Calu3 (cell line): ENCODE measurements around the gene PKD2L1. TPM values are rescaled to one million over a fixed set of nuclear protein-coding genes. Genes with fewer than 3 reads are reported as not detected.

ENCODE experiments used
- BruUV-seq: library from RNA; stranded (reverse); fragments of 400-500 nt; replicated peaks from 2 replicates; lab custom pipeline; 2021; lab: Mats Ljungman, UMichigan
- CTCF ChIA-PET: fragments of 300-600 bp; sonication (Branson Sonifier 250); formaldehyde crosslinking; loops from one replicate; lab custom pipeline; 2022; ENCODE audit warnings: antibody characterized with exemption; lab: Charles Lee
- DNase-seq: peaks from one replicate; pipeline ENCODE4 v3.0.0; 2022
- H3K27ac Mint-ChIP-seq: one replicate; pipeline ENCODE4 v1.8.0; 2022; ENCODE audit warnings: mixed read lengths; ENCODE audit not compliant: unreplicated experiment
- H3K27me3 Mint-ChIP-seq: one replicate; pipeline ENCODE4 v1.8.0; 2022; ENCODE audit warnings: mixed read lengths; ENCODE audit not compliant: unreplicated experiment
- H3K36me3 Mint-ChIP-seq: one replicate; pipeline ENCODE4 v1.8.0; 2022; ENCODE audit warnings: mild to moderate bottlenecking, moderate library complexity, mixed read lengths; ENCODE audit not compliant: insufficient read depth, unreplicated experiment
- H3K4me1 Mint-ChIP-seq: one replicate; pipeline ENCODE4 v1.8.0; 2022; ENCODE audit warnings: mild to moderate bottlenecking, low read depth, mixed read lengths; ENCODE audit not compliant: unreplicated experiment
- H3K4me3 Mint-ChIP-seq: one replicate; pipeline ENCODE4 v1.8.0; 2022; ENCODE audit warnings: mild to moderate bottlenecking, low read depth, moderate library complexity, mixed read lengths; ENCODE audit not compliant: unreplicated experiment
- H3K9me3 Mint-ChIP-seq: one replicate; pipeline ENCODE4 v1.8.0; 2022; ENCODE audit warnings: low read depth, mixed read lengths; ENCODE audit not compliant: unreplicated experiment
- intact Hi-C: fragments of 100-400 bp; cut with micrococcal nuclease; formaldehyde crosslinking; loops from one replicate; pipeline ENCODE4 v1.10.0; 2022; ENCODE audit not compliant: unreplicated experiment
- total RNA-seq: library from RNA; stranded (reverse); gene quantifications from 2 replicates; pipeline ENCODE4 v1.2.3, GENCODE V29; 2022
- TF ChIP-seq, protein P1 (sequence below): fragments of 200-600 bp; IDR thresholded peaks from one replicate; pipeline ENCODE4 v1.8.0; 2022; ENCODE audit warnings: antibody characterized with exemption; ENCODE audit not compliant: unreplicated experiment

PKD2L1 gene
- total RNA-seq, 1 experiment from 2014 or later = not detected

DNA sequence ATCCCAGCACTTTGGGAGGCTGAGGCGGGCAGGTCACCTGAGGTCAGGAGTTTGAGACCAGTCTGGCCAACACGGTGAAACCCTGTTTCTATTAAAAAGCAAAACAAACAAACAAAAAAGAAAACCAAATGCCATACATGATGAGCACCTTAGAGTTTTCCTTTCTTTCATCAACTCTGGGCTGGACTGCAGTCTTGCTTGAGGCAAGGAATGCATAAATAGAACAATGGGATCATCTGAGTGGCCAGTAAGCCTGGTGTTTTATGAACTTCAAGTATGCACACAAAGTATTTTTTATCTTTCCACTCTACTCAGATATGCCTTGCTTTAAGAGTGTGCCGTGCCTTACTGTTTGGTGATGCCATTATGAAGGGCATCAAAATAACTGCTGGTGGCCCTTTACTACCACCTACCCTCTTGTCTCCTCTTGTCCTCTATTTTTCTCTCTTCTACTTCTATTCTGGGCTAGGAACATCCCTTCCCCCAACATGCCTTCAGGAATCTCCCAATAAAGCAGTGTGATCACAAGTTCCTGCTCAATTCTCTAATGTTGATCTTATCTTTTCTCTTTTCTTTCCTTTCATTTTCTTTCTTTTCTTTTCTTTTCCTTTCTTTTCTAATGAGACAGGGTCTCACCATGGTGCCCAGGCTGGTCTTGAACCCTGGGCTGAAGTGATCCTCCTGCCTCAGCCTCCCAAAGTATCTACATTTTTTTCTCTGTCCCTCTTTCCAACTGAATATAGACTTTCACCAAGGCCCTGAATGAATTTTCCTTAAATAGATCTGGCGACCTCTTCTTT lies 27.2 kb upstream of the PKD2L1 start:
- no peak for DNase-seq
- peak overlapping the region; percentile 10 for H3K27ac Mint-ChIP-seq
- no peaks in the 10 kb centered on the region for H3K27me3 Mint-ChIP-seq
- no peak overlapping the region for H3K4me3 Mint-ChIP-seq
- H3K9me3 Mint-ChIP-seq = no peaks in the 10 kb centered on the region
- peaks cover 40% of the 10 kb centered on the region for H3K4me1 Mint-ChIP-seq
- TF ChIP-seq, protein P1, sequence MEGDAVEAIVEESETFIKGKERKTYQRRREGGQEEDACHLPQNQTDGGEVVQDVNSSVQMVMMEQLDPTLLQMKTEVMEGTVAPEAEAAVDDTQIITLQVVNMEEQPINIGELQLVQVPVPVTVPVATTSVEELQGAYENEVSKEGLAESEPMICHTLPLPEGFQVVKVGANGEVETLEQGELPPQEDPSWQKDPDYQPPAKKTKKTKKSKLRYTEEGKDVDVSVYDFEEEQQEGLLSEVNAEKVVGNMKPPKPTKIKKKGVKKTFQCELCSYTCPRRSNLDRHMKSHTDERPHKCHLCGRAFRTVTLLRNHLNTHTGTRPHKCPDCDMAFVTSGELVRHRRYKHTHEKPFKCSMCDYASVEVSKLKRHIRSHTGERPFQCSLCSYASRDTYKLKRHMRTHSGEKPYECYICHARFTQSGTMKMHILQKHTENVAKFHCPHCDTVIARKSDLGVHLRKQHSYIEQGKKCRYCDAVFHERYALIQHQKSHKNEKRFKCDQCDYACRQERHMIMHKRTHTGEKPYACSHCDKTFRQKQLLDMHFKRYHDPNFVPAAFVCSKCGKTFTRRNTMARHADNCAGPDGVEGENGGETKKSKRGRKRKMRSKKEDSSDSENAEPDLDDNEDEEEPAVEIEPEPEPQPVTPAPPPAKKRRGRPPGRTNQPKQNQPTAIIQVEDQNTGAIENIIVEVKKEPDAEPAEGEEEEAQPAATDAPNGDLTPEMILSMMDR = no peak
- peaks cover 77% of the 10 kb centered on the region for H3K36me3 Mint-ChIP-seq
- no TSS peak for BruUV-seq
- CTCF ChIA-PET = no interaction called here
- intact Hi-C loops = no loop called here

DNA sequence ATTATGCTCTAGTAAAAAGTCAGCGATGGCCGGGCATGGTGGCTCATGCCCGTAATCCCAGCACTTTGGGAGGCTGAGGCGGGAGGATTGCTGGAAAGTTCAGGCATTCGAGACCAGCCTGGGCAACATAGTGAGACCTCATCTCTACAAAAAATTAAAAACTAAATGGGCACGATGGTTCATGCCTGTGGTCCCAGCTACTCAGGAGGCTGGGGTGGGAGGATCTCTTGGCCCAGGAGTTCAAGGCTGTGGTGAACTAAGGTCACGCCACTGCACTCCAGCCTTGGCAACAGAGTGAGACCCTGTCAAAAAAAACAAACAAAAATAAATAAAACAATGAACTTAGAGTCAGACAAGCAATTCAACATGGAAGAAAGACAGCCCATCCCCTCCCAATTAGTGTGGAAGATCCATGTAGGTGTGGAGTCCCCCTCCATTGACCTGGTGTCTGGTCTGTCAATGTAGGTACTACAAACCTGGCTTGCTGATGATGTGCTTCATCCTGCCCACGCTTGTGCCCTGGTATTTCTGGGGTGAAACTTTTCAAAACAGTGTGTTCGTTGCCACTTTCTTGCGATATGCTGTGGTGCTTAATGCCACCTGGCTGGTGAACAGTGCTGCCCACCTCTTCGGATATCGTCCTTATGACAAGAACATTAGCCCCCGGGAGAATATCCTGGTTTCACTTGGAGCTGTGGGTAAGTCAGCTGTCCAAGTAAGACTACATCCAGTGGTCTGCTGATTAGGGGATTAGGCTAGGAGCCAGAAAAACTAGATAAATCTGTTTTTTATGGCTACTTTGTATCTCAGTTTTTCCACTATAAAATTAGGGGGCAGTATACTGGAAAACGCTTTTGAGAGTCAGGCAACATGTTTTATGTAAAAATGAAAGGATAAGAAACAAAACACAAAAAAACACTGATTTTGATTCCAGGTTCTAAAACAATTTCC lies 26.3 kb upstream of the PKD2L1 start:
- CTCF ChIA-PET = no interaction called here
- Mint-ChIP-seq H3K36me3 (peaks cover 77% of the 10 kb centered on the region), H3K4me1 (peaks cover 39% of the 10 kb centered on the region), H3K4me3 (no peak overlapping the region), H3K27ac (no peak overlapping the region), H3K27me3 (no peaks in the 10 kb centered on the region), H3K9me3 (no peaks in the 10 kb centered on the region)
- no peak for DNase-seq
- no TSS peak for BruUV-seq
- TF ChIP-seq, protein P1 = no peak
- intact Hi-C loops = no loop called here

DNA sequence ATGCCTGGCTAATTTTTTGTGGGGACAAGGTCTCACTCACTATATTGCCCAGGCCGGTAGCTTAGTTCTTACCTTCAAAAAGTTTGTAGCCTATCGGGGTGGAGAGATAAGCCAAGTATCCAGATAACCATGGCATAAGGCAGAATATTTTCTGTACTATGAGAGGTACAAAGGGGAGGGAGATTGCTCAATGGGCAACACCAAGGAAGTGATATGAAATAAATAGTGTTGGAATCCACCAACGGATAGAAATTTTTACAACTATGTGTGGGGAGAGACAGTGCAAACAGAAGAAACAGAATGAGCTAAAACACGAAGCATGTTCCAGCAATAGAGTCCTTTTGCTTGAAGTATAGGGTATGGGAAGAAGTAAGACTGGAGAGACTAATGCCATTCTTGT lies 25.1 kb upstream of the PKD2L1 start:
- Mint-ChIP-seq H3K9me3 (no peaks in the 10 kb centered on the region), H3K27me3 (no peaks in the 10 kb centered on the region), H3K27ac (peak overlapping the region; percentile 7), H3K4me3 (no peak overlapping the region), H3K4me1 (peaks cover 43% of the 10 kb centered on the region), H3K36me3 (peaks cover 77% of the 10 kb centered on the region)
- DNase-seq = no peak
- BruUV-seq = no TSS peak
- TF ChIP-seq, protein P1 = no peak
- CTCF ChIA-PET = no interaction called here
- intact Hi-C loops = no loop called here

DNA sequence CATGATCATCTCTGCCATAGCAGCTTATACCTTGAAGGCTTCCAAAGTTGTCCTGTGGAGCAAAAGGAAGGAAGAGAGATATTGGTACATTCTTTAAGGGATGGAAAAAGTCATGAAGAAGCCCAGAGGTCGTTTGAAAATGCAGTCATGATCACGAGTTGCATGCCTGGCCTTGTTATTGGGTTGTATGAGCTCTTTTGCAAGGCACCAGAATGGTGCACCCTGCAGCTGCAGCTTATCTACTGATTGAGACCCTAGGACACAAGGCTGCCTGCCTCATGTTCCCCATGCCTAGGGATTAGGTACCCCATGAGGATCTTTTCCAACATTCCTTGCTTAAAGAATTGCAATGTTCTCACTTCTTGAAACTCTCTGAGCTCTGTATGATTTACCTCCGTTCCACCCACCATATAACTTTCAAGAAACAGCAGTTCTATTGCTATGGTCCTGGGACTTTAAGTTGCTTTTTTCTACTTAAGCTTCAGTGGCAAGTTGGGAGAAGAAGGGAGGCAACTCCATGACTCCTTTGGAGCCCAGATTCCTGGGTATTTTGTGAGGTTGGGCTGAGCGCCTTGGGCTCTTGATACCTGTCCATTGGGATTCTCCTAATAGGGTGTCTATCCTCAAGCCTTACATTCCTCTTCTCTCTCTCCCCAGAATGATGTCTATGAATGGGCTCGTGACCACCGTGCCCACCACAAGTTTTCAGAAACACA lies 23.9 kb upstream of the PKD2L1 start:
- BruUV-seq = no TSS peak
- H3K4me3 Mint-ChIP-seq = no peak overlapping the region
- DNase-seq = no peak
- peaks cover 44% of the 10 kb centered on the region for H3K4me1 Mint-ChIP-seq
- TF ChIP-seq, protein P1 = no peak
- no peak overlapping the region for H3K27ac Mint-ChIP-seq
- peaks cover 78% of the 10 kb centered on the region for H3K36me3 Mint-ChIP-seq
- H3K27me3 Mint-ChIP-seq = no peaks in the 10 kb centered on the region
- intact Hi-C loops = no loop called here
- CTCF ChIA-PET = no interaction called here
- H3K9me3 Mint-ChIP-seq = no peaks in the 10 kb centered on the region
